Naive thymus-derived CD4-positive, alpha-beta T cell (primary cell): ENCODE data around the gene ARHGEF7. TPM values are rescaled to one million over a fixed set of nuclear protein-coding genes. Genes with fewer than 3 reads are reported as not detected.
A peak's percentile ranks its signal among the peaks of the same experiment; 100 is the strongest.

Source experiments
- ATAC-seq: fragments of 150-1000 bp; cut with Tn5 transposase; 2 replicates; pipeline ENCODE4 v1.10.0; 2021; ENCODE audit warnings: mild to moderate bottlenecking, moderate library complexity
- CTCF ChIA-PET: fragments of 350-600 bp; sonication (Branson Sonifier 250); formaldehyde crosslinking; loops from one replicate; lab custom pipeline; 2021; ENCODE audit warnings: antibody characterized with exemption; lab: Charles Lee
- POLR2A ChIA-PET: fragments of 350-600 bp; sonication (Branson Sonifier 250); formaldehyde crosslinking; loops from one replicate; lab custom pipeline; 2021; ENCODE audit warnings: antibody characterized with exemption, inconsistent platforms; lab: Charles Lee
- DNase-seq, 9 donors: peaks; one replicate each; pipeline versions ENCODE4 v3.0.0 to v3.0.0-alpha.2; 2020 to 2022; ENCODE audit warnings: mixed read lengths in 1 of 9
- H3K27ac ChIP-seq: one replicate; pipeline ENCODE4 v1.7.0; 2013; ENCODE audit warnings: mild to moderate bottlenecking, low read depth, low read length, moderate library complexity
- H3K27me3 ChIP-seq, 2 donors: one replicate each; pipeline ENCODE4 v1.7.0; 2013; ENCODE audit warnings: low read length in 2 of 2, mild to moderate bottlenecking in 2 of 2, moderate library complexity in 2 of 2; ENCODE audit not compliant: control insufficient read depth in 2 of 2, insufficient read depth in 2 of 2
- H3K36me3 ChIP-seq, 3 experiments: 1 replicate in 2 of 3; 2 replicates in 1 of 3; pipeline ENCODE4 v1.7.0; 2013; ENCODE audit warnings: low read length in 3 of 3, mild to moderate bottlenecking in 3 of 3, moderate library complexity in 1 of 3; ENCODE audit not compliant: insufficient read depth in 3 of 3, control insufficient read depth in 2 of 3
- H3K4me1 ChIP-seq, 2 donors: one replicate each; pipeline ENCODE4 v1.7.0; 2013; ENCODE audit warnings: low read length in 2 of 2, mild to moderate bottlenecking in 2 of 2, moderate library complexity in 1 of 2; ENCODE audit not compliant: control insufficient read depth in 2 of 2, insufficient read depth in 2 of 2
- H3K4me3 ChIP-seq: 2 replicates; pipeline ENCODE4 v1.7.0; 2013; ENCODE audit warnings: mild to moderate bottlenecking, low read length
- H3K9me3 ChIP-seq, 3 experiments: 1 replicate in 2 of 3; 2 replicates in 1 of 3; pipeline ENCODE4 v1.7.0; 2013; ENCODE audit warnings: low read length in 3 of 3; ENCODE audit not compliant: control insufficient read depth in 2 of 3
- H3K27ac Mint-ChIP-seq, 9 donors: one replicate each; pipeline ENCODE4 v1.8.0; 2020 to 2022; ENCODE audit warnings: mixed read lengths in 9 of 9, mild to moderate bottlenecking in 8 of 9, moderate library complexity in 5 of 9, inconsistent platforms in 2 of 9
- H3K27me3 Mint-ChIP-seq, 5 donors: one replicate each; pipeline ENCODE4 v1.8.0; 2021 to 2022; ENCODE audit warnings: mixed read lengths in 5 of 5, mild to moderate bottlenecking in 1 of 5
- H3K36me3 Mint-ChIP-seq, 5 donors: one replicate each; pipeline ENCODE4 v1.8.0; 2020 to 2022; ENCODE audit warnings: mixed read lengths in 5 of 5, mild to moderate bottlenecking in 3 of 5, inconsistent platforms in 1 of 5
- H3K4me1 Mint-ChIP-seq, 7 donors: one replicate each; pipeline ENCODE4 v1.8.0; 2020 to 2022; ENCODE audit warnings: mixed read lengths in 7 of 7, mild to moderate bottlenecking in 3 of 7, inconsistent platforms in 1 of 7
- H3K4me3 Mint-ChIP-seq, 10 donors: one replicate each; pipeline ENCODE4 v1.8.0; 2020 to 2022; ENCODE audit warnings: mild to moderate bottlenecking in 10 of 10, mixed read lengths in 10 of 10, moderate library complexity in 6 of 10, inconsistent platforms in 2 of 10
- H3K9me3 Mint-ChIP-seq, 11 donors: one replicate each; pipeline ENCODE4 v1.8.0; 2020 to 2022; ENCODE audit warnings: mixed read lengths in 11 of 11, mild to moderate bottlenecking in 4 of 11, inconsistent platforms in 1 of 11, moderate library complexity in 1 of 11
- intact Hi-C, 2 donors: fragments of 100-400 bp; cut with micrococcal nuclease; formaldehyde crosslinking; loops; one replicate each; pipeline ENCODE4 v1.15.1; 2023
- polyA plus RNA-seq, 2 donors: library from polyadenylated mRNA; unstranded; fragments of 300-500 nt; fragmentation: Illumina TruSeq; gene quantifications; one replicate each; pipeline ENCODE4 v1.2.3, GENCODE V29; 2021
- total RNA-seq, 6 experiments: library from RNA in 5 of 6; stranded (reverse) in 5 of 6; gene quantifications; 1 replicate in 5 of 6; 2 replicates in 1 of 6; pipeline ENCODE4 v1.2.3 and lab custom pipeline; 2021 to 2026

ARHGEF7 gene
- total and polyA plus RNA-seq, 7 experiments from 2014 or later, result 10.0 to 84.0 (median 76.7) TPM

DNA sequence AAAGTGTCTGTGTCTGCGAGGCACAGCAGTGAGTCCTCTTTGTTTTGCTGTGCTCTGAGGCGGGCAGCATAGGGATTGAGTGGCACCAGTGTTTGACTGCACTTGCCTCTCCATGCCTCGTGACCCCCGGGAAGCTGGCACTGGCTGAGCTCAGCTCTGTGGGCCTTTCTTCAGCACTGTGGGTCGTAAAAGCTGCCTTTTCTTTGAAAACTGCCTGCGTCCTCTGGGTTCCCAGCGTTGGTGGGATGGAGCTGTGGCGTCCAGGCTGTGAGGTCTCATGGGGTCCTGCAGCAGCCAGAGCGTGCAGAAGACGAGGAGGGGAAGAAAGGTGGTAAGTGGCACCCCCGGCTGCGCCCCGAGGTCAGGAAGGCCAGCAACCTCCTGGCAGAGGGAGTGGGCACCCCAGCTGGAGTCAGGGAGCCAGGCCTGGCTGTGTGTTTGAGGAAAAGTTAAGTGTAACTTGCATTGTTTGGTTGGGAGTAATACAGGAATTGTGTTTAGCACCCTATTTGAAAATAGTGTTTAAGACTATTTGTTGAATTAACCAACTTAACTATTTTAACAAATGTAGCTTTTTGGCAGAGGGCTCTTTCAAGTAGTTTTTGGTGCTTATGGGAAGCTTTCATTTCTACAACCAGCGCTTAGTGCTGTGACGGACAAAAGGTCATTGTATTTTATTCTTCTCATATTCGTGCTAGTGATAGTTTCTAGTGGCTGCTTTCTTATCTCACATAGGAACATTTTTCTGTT, 126.1 kb downstream of the ARHGEF7 start:
- ATAC-seq, result no peak
- Mint-ChIP-seq H3K36me3 (peaks cover 20 to 75% (median 34%) of the 10 kb centered on the region in 5 donors), H3K27me3 (no peaks in the 10 kb centered on the region), H3K4me1 (peaks cover 0 to 12% (median 8%) of the 10 kb centered on the region in 7 donors), H3K27ac (no peak overlapping the region), H3K9me3 (no peaks in the 10 kb centered on the region), H3K4me3 (no peak overlapping the region)
- Histone ChIP-seq H3K36me3 (peaks cover 0 to 40% (median 6%) of the 10 kb centered on the region in 3 experiments), H3K4me1 (no peaks in the 10 kb centered on the region), H3K27me3 (no peaks in the 10 kb centered on the region), H3K27ac (no peak overlapping the region), H3K9me3 (no peaks in the 10 kb centered on the region), H3K4me3 (no peak overlapping the region)
- intact Hi-C loops, result no loop called here
- no peak for DNase-seq
- ChIA-PET CTCF (no interaction called here), POLR2A (no interaction called here)

DNA sequence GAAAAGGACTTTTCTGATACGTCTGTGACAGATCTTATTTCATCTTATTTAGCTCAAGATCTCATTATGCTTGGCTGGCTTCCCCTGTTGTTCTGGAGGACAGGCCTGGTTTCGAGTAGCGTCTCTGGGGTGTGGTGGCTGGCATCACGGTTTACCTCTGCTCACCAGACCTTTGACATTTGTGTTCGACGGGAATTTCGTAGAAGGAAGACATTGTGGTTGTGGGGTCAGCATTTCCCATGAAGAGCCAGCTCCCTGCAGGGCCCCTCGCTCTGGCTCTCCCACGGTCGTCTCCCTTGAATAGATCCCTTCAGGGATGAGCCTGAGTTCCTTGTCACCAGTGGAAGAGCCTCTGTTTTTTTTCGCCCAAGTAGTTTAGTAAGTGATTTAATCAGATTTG, 126.8 kb downstream of the ARHGEF7 start:
- intact Hi-C loops, result no loop called here
- peaks cover 23 to 79% (median 34%) of the 10 kb centered on the region in 5 donors for H3K36me3 Mint-ChIP-seq
- Histone ChIP-seq H3K9me3 (no peaks in the 10 kb centered on the region), H3K27ac (no peak overlapping the region), H3K36me3 (peaks cover 0 to 40% (median 6%) of the 10 kb centered on the region in 3 experiments), H3K4me1 (no peaks in the 10 kb centered on the region), H3K4me3 (no peak overlapping the region), H3K27me3 (no peaks in the 10 kb centered on the region)
- peaks cover 0 to 11% (median 7%) of the 10 kb centered on the region in 7 donors for H3K4me1 Mint-ChIP-seq
- H3K27ac Mint-ChIP-seq, result no peak overlapping the region
- no peak for DNase-seq
- no peak for ATAC-seq
- no peaks in the 10 kb centered on the region for H3K27me3 Mint-ChIP-seq
- CTCF ChIA-PET, result no interaction called here
- POLR2A ChIA-PET, result no interaction called here
- no peak overlapping the region for H3K4me3 Mint-ChIP-seq
- no peaks in the 10 kb centered on the region for H3K9me3 Mint-ChIP-seq

GRCh38 chr13:111242585-111242984, 127.5 kb downstream of the ARHGEF7 start:
- intact Hi-C loops, result no loop called here
- H3K9me3 Mint-ChIP-seq, result no peaks in the 10 kb centered on the region
- Histone ChIP-seq H3K4me1 (no peaks in the 10 kb centered on the region), H3K9me3 (no peaks in the 10 kb centered on the region), H3K4me3 (no peak overlapping the region), H3K27ac (no peak overlapping the region), H3K36me3 (peaks cover 0 to 45% (median 6%) of the 10 kb centered on the region in 3 experiments), H3K27me3 (no peaks in the 10 kb centered on the region)
- peaks cover 22 to 80% (median 36%) of the 10 kb centered on the region in 5 donors for H3K36me3 Mint-ChIP-seq
- H3K27me3 Mint-ChIP-seq, result no peaks in the 10 kb centered on the region
- DNase-seq, result no peak
- H3K27ac Mint-ChIP-seq, result no peak overlapping the region
- no peak overlapping the region for H3K4me3 Mint-ChIP-seq
- ChIA-PET CTCF (no interaction called here), POLR2A (no interaction called here)
- H3K4me1 Mint-ChIP-seq, result peaks cover 0 to 12% (median 6%) of the 10 kb centered on the region in 7 donors
- no peak for ATAC-seq

GRCh38 chr13:111243981-111244380, 128.9 kb downstream of the ARHGEF7 start:
- H3K4me3 Mint-ChIP-seq, result no peak overlapping the region
- no peak overlapping the region for H3K4me3 ChIP-seq
- no peak overlapping the region for H3K27ac ChIP-seq
- peaks cover 0 to 58% (median 7%) of the 10 kb centered on the region in 3 experiments for H3K36me3 ChIP-seq
- DNase-seq (no peak), ATAC-seq (no peak)
- no peaks in the 10 kb centered on the region for H3K27me3 Mint-ChIP-seq
- H3K27ac Mint-ChIP-seq, result no peak overlapping the region
- CTCF ChIA-PET, result no interaction called here
- H3K9me3 Mint-ChIP-seq, result no peaks in the 10 kb centered on the region
- intact Hi-C loops, result no loop called here
- H3K9me3 ChIP-seq, result no peaks in the 10 kb centered on the region
- POLR2A ChIA-PET, result no interaction called here
- H3K4me1 Mint-ChIP-seq, result peaks cover 0 to 10% (median 7%) of the 10 kb centered on the region in 7 donors
- H3K4me1 ChIP-seq, result no peaks in the 10 kb centered on the region
- H3K36me3 Mint-ChIP-seq, result peaks cover 27 to 80% (median 35%) of the 10 kb centered on the region in 5 donors
- H3K27me3 ChIP-seq, result no peaks in the 10 kb centered on the region

DNA sequence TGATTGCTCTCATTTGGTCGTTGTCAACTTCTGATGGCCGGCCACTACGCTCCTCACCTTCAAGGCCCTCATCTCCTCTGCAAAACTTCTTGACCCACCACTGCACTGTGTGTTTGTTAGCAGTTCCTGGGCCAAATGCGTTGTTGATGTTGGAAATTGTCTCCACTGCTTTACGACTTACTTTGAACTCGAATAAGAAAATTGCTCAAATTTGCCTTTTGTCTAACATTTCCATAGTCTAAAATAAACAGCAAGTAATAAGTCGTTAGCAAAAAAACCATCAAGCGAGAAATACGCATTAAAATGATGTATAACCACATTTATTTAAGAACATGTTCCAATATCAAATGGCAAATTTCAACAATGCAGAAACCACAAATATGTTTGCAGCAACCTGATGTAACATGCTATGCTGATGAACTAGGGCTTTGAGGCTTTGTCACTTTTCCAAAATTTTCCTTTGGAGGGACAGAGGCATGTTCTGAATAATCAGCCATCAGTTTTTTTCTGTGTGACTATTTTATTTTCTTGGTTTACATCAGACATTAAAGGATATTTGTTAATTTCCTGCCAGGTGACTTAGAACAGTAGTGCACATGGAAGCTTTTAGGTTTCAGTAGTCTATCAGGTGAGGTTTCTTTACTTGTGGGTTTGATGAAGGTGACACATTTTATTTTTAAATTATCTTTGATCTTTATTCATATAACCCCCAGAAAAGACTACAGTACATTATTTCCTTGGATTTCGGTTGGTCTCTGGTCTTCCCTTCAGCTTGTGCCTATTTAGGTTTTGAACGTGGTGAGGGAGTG, 130.7 kb downstream of the ARHGEF7 start:
- Histone ChIP-seq H3K4me3 (no peak overlapping the region), H3K36me3 (peaks cover 0 to 66% (median 11%) of the 10 kb centered on the region in 3 experiments), H3K27me3 (no peaks in the 10 kb centered on the region), H3K4me1 (no peaks in the 10 kb centered on the region), H3K27ac (no peak overlapping the region), H3K9me3 (no peaks in the 10 kb centered on the region)
- Mint-ChIP-seq H3K27ac (no peak overlapping the region), H3K4me1 (peaks cover 0 to 13% (median 8%) of the 10 kb centered on the region in 7 donors), H3K4me3 (no peak overlapping the region), H3K27me3 (no peaks in the 10 kb centered on the region), H3K9me3 (no peaks in the 10 kb centered on the region), H3K36me3 (peaks cover 24 to 86% (median 43%) of the 10 kb centered on the region in 5 donors)
- intact Hi-C loops, result no loop called here
- CTCF ChIA-PET, result no interaction called here
- POLR2A ChIA-PET, result no interaction called here
- DNase-seq, result no peak
- ATAC-seq, result no peak

DNA sequence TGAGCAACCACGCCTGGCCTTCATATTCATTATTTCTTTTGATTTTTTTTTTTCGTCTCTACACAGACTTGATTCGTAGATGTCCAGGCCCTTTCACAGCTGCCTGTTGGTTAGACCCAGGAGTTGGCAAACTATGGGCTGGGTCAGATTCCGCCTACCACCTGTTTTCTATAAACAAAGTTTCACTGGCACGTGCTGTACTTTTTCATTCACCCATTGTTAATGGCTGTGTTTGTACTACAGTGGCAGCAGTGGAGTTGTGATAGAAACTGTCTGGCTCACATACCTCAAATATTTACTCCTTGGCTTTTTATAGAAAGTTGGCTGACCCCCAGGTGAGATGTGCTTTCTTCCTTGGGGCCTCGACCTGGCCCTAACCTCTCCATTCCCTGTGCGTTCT, 132.4 kb downstream of the ARHGEF7 start:
- Histone ChIP-seq H3K27me3 (no peaks in the 10 kb centered on the region), H3K36me3 (peaks cover 0 to 75% (median 11%) of the 10 kb centered on the region in 3 experiments), H3K9me3 (no peaks in the 10 kb centered on the region), H3K4me1 (no peaks in the 10 kb centered on the region), H3K4me3 (no peak overlapping the region), H3K27ac (no peak overlapping the region)
- H3K36me3 Mint-ChIP-seq, result peaks cover 23 to 86% (median 49%) of the 10 kb centered on the region in 5 donors
- peaks cover 0 to 13% (median 4%) of the 10 kb centered on the region in 7 donors for H3K4me1 Mint-ChIP-seq
- H3K4me3 Mint-ChIP-seq, result no peak overlapping the region
- intact Hi-C loops, result no loop called here
- CTCF ChIA-PET, result no interaction called here
- H3K27me3 Mint-ChIP-seq, result no peaks in the 10 kb centered on the region
- ATAC-seq (no peak), DNase-seq (no peak)
- H3K9me3 Mint-ChIP-seq, result peaks cover 0 to 2% (median 0%) of the 10 kb centered on the region in 11 donors
- POLR2A ChIA-PET, result no interaction called here
- H3K27ac Mint-ChIP-seq, result peak overlapping the region in 2 of 9 donors; percentile 6 to 8
